Measurements from ENCODE around the gene PPP2R3A. TPM values are rescaled to one million over a fixed set of nuclear protein-coding genes. Genes with fewer than 3 reads are reported as not detected.

PPP2R3A gene
- total and polyA plus RNA-seq, 8 donors, result 8.1 to 18.0 (median 14.1) TPM

GRCh38 chr3:136149667-136150066 is 184.1 kb downstream of the PPP2R3A start:
- H3K9me3 ChIP-seq, result no peaks in the 10 kb centered on the region

GRCh38 chr3:136151219-136151618 is 185.7 kb downstream of the PPP2R3A start:
- Histone ChIP-seq H3K27me3 (no peaks in the 10 kb centered on the region), H3K36me3 (peaks cover 0 to 23% of the 10 kb centered on the region in 2 donors), H3K9me3 (no peaks in the 10 kb centered on the region), H3K4me1 (peaks cover 5 to 19% of the 10 kb centered on the region in 2 donors), H3K4me3 (no peak overlapping the region), H3K27ac (no peak overlapping the region)
- no peak for TF ChIP-seq CTCF (IDR thresholded peaks at IDR 0.05)
- DNase-seq, result no peak
- no peak for ATAC-seq
- intact Hi-C loops (cut with DNase I), result no loop called here

More at GRCh38 chr3:136149667-136150066, 184.1 kb downstream of the PPP2R3A start:
- intact Hi-C loops (cut with DNase I), result no loop called here
- DNase-seq (no peak), ATAC-seq (no peak)
- TF ChIP-seq CTCF (IDR thresholded peaks at IDR 0.05), result no peak
- Histone ChIP-seq H3K36me3 (peaks cover 0 to 23% of the 10 kb centered on the region in 2 donors), H3K27me3 (no peaks in the 10 kb centered on the region), H3K4me3 (no peak overlapping the region), H3K4me1 (peaks cover 5 to 26% of the 10 kb centered on the region in 2 donors), H3K27ac (no peak overlapping the region)

GRCh38 chr3:136152176-136152843 is 186.8 kb downstream of the PPP2R3A start:
- no peak for TF ChIP-seq CTCF (IDR thresholded peaks at IDR 0.05)
- peaks cover 0 to 23% of the 10 kb centered on the region in 2 donors for H3K36me3 ChIP-seq
- DNase-seq (no peak), ATAC-seq (no peak)
- H3K27me3 ChIP-seq, result no peaks in the 10 kb centered on the region
- no peak overlapping the region for H3K4me3 ChIP-seq
- no peaks in the 10 kb centered on the region for H3K9me3 ChIP-seq
- peaks cover 5 to 19% of the 10 kb centered on the region in 2 donors for H3K4me1 ChIP-seq
- intact Hi-C loops (cut with DNase I), result no loop called here
- no peak overlapping the region for H3K27ac ChIP-seq

- DNase-seq, result no peak
- H3K27ac ChIP-seq, result no peak overlapping the region
- H3K4me3 ChIP-seq, result no peak overlapping the region
- no peak for ATAC-seq
- intact Hi-C loops (cut with DNase I), result no loop called here
- no peaks in the 10 kb centered on the region for H3K27me3 ChIP-seq
- TF ChIP-seq CTCF (IDR thresholded peaks at IDR 0.05), result no peak
- H3K36me3 ChIP-seq, result peaks cover 0 to 23% of the 10 kb centered on the region in 2 donors
- H3K9me3 ChIP-seq, result no peaks in the 10 kb centered on the region
- peaks cover 5 to 24% of the 10 kb centered on the region in 2 donors for H3K4me1 ChIP-seq
These were observed 187.4 kb downstream of the PPP2R3A start for GRCh38 chr3:136152963-136153362.

GRCh38 chr3:136161516-136161915 is 196.0 kb downstream of the PPP2R3A start:
- no peak overlapping the region for H3K4me3 ChIP-seq
- DNase-seq (no peak), ATAC-seq (no peak)
- H3K36me3 ChIP-seq, result no peaks in the 10 kb centered on the region
- H3K4me1 ChIP-seq, result peaks cover 0 to 54% of the 10 kb centered on the region in 2 donors
- no peak for TF ChIP-seq CTCF (IDR thresholded peaks at IDR 0.05)
- no peaks in the 10 kb centered on the region for H3K9me3 ChIP-seq
- no peak overlapping the region for H3K27ac ChIP-seq
- intact Hi-C loops (cut with DNase I), result no loop called here
- no peaks in the 10 kb centered on the region for H3K27me3 ChIP-seq

Measured in left lung (tissue), 10 donors.